ENCODE measurements around the gene CIB2. TPM values are rescaled to one million over a fixed set of nuclear protein-coding genes. Genes with fewer than 3 reads are reported as not detected.

CIB2 gene
- total RNA-seq, 2 experiments from 2014 or later, result 0.82 to 1.7 TPM

GRCh38 chr15:78168608-78169007, 37.4 kb upstream of the CIB2 start:
- CTCF ChIA-PET, result interaction anchor here (1.6 to 2.2 kb wide), 2 partner anchors 9 to 26 kb away, joined by 3 to 5 read pairs; no protein-coding TSS in a partner anchor
- peaks cover 28% of the 10 kb centered on the region for H3K4me1 Mint-ChIP-seq (ENCODE audit: low read depth)

GRCh38 chr15:78167227-78167888, 36.1 kb upstream of the CIB2 start:
- Mint-ChIP-seq H3K36me3 (ENCODE audit: low read depth) (peaks cover 91% of the 10 kb centered on the region), H3K4me1 (ENCODE audit: low read depth) (peaks cover 19% of the 10 kb centered on the region), H3K4me3 (no peak overlapping the region), H3K27ac (peak overlapping the region; percentile 3), H3K9me3 (no peaks in the 10 kb centered on the region), H3K27me3 (no peaks in the 10 kb centered on the region)
- peaks cover 74% of the 10 kb centered on the region for H3K36me3 ChIP-seq (ENCODE audit: insufficient read depth, low read length)
- TF ChIP-seq, protein P1, sequence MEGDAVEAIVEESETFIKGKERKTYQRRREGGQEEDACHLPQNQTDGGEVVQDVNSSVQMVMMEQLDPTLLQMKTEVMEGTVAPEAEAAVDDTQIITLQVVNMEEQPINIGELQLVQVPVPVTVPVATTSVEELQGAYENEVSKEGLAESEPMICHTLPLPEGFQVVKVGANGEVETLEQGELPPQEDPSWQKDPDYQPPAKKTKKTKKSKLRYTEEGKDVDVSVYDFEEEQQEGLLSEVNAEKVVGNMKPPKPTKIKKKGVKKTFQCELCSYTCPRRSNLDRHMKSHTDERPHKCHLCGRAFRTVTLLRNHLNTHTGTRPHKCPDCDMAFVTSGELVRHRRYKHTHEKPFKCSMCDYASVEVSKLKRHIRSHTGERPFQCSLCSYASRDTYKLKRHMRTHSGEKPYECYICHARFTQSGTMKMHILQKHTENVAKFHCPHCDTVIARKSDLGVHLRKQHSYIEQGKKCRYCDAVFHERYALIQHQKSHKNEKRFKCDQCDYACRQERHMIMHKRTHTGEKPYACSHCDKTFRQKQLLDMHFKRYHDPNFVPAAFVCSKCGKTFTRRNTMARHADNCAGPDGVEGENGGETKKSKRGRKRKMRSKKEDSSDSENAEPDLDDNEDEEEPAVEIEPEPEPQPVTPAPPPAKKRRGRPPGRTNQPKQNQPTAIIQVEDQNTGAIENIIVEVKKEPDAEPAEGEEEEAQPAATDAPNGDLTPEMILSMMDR (IDR thresholded peaks at IDR 0.05), result no peak
- ChIA-PET POLR2A (no interaction called here), CTCF (interaction anchor here (1.6 to 2.2 kb wide), 2 partner anchors 10 to 28 kb away, joined by 3 to 5 read pairs; no protein-coding TSS in a partner anchor)
- peak; percentile 86 for ATAC-seq (ENCODE audit: poor library complexity)
- no peaks in the 10 kb centered on the region for H3K27me3 ChIP-seq (ENCODE audit: control insufficient read depth in 1 of 2, insufficient read depth in 2 of 2, low read length in 2 of 2)
- peak in 3 of 14 experiments; percentile 46 to 67 (median 54) for DNase-seq
- peaks cover 3% of the 10 kb centered on the region for H3K4me1 ChIP-seq (ENCODE audit: insufficient read depth, low read length)
- H3K27ac ChIP-seq (ENCODE audit: low read depth in 1 of 2, low read length in 2 of 2), result no peak overlapping the region
- H3K9me3 ChIP-seq (ENCODE audit: control insufficient read depth in 1 of 2, insufficient read depth in 1 of 2, low read length in 2 of 2), result peaks cover 0 to 3% of the 10 kb centered on the region in 2 experiments
- H3K4me3 ChIP-seq (ENCODE audit: low read length), result no peak overlapping the region
- intact Hi-C loops (cut with DNase I, micrococcal nuclease), result no loop called here

More at GRCh38 chr15:78168608-78169007, 37.4 kb upstream of the CIB2 start:
- no peak overlapping the region for H3K4me3 ChIP-seq (ENCODE audit: low read length)
- Mint-ChIP-seq H3K36me3 (ENCODE audit: low read depth) (peaks cover 90% of the 10 kb centered on the region), H3K4me3 (no peak overlapping the region), H3K27me3 (no peaks in the 10 kb centered on the region), H3K27ac (no peak overlapping the region), H3K9me3 (no peaks in the 10 kb centered on the region)
- peaks cover 0 to 3% of the 10 kb centered on the region in 2 experiments for H3K9me3 ChIP-seq (ENCODE audit: control insufficient read depth in 1 of 2, insufficient read depth in 1 of 2, low read length in 2 of 2)
- peaks cover 8% of the 10 kb centered on the region for H3K4me1 ChIP-seq (ENCODE audit: insufficient read depth, low read length)
- no peaks in the 10 kb centered on the region for H3K27me3 ChIP-seq (ENCODE audit: control insufficient read depth in 1 of 2, insufficient read depth in 2 of 2, low read length in 2 of 2)
- no peak overlapping the region for H3K27ac ChIP-seq (ENCODE audit: low read depth in 1 of 2, low read length in 2 of 2)
- intact Hi-C loops (cut with DNase I, micrococcal nuclease), result no loop called here
- POLR2A ChIA-PET, result no interaction called here
- peaks cover 68% of the 10 kb centered on the region for H3K36me3 ChIP-seq (ENCODE audit: insufficient read depth, low read length)
- DNase-seq, result no peak
- TF ChIP-seq, protein P1 (IDR thresholded peaks at IDR 0.05), result no peak
- ATAC-seq (ENCODE audit: poor library complexity), result no peak

DNA sequence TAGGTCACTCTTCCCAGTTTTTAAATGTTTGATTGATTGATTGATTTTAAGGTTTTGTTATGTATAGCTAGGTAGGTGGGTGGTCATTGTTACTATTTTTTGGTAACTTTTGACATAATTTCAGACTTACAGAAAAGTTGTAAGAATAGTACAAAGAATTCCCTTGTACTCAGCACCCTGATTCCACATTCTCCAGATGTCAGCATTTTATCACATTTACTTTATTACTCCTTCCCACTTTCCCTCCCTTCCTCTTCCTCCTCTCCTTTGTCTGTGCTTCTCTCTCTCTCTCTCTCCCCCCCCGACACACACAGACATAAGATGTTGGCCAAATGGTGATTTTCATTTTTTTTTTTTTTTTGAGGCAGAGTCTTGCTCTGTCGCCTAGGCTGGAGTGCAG, 32.8 kb upstream of the CIB2 start:
- Mint-ChIP-seq H3K4me1 (ENCODE audit: low read depth) (peaks cover 25% of the 10 kb centered on the region), H3K27me3 (no peaks in the 10 kb centered on the region), H3K4me3 (no peak overlapping the region), H3K27ac (no peak overlapping the region), H3K9me3 (no peaks in the 10 kb centered on the region), H3K36me3 (ENCODE audit: low read depth) (peaks cover 85% of the 10 kb centered on the region)
- ChIA-PET POLR2A (interaction anchor here (0.6 kb wide), 1 partner anchor 8 kb away, joined by 3 read pairs; no protein-coding TSS in a partner anchor), CTCF (interaction anchor here (1.1 kb wide), 1 partner anchor 56 kb away, joined by 3 read pairs; no protein-coding TSS in a partner anchor)
- Histone ChIP-seq H3K27ac (ENCODE audit: low read depth in 1 of 2, low read length in 2 of 2) (no peak overlapping the region), H3K27me3 (ENCODE audit: control insufficient read depth in 1 of 2, insufficient read depth in 2 of 2, low read length in 2 of 2) (no peaks in the 10 kb centered on the region), H3K9me3 (ENCODE audit: control insufficient read depth in 1 of 2, insufficient read depth in 1 of 2, low read length in 2 of 2) (no peaks in the 10 kb centered on the region), H3K4me3 (ENCODE audit: low read length) (no peak overlapping the region), H3K4me1 (ENCODE audit: insufficient read depth, low read length) (peaks cover 3% of the 10 kb centered on the region), H3K36me3 (ENCODE audit: insufficient read depth, low read length) (peaks cover 80% of the 10 kb centered on the region)
- TF ChIP-seq, protein P1 (IDR thresholded peaks at IDR 0.05), result no peak
- DNase-seq (no peak), ATAC-seq (ENCODE audit: poor library complexity) (no peak)
- intact Hi-C loops (cut with DNase I, micrococcal nuclease), result no loop called here
